ENCODE results near the gene NOTCH2. TPM values are rescaled to one million over a fixed set of nuclear protein-coding genes. Genes with fewer than 3 reads are reported as not detected.
"Not testable (repeated sequence)": the region's sequence is repeated elsewhere in the genome, so short reads cannot be mapped to it uniquely, and the experiment has no call there.

The NOTCH2 gene
- total RNA-seq, 1 donor from 2014 or later, result 3.5 TPM

GRCh38 chr1:119981496-119981895 lies 88.0 kb downstream of the NOTCH2 start:
- Mint-ChIP-seq H3K27me3 (ENCODE audit: unreplicated experiment) (no peaks in the 10 kb centered on the region), H3K9me3 (ENCODE audit: unreplicated experiment) (no peaks in the 10 kb centered on the region), H3K4me3 (ENCODE audit: unreplicated experiment) (no peak overlapping the region), H3K4me1 (ENCODE audit: low read depth, unreplicated experiment) (no peaks in the 10 kb centered on the region), H3K36me3 (ENCODE audit: unreplicated experiment) (no peaks in the 10 kb centered on the region), H3K27ac (ENCODE audit: unreplicated experiment) (no peak overlapping the region)
- DNase-seq, result no peak
- no peak for TF ChIP-seq CTCF (IDR thresholded peaks at IDR 0.05; ENCODE audit: partially characterized antibody, unreplicated experiment)

- no peak overlapping the region for H3K27ac Mint-ChIP-seq (ENCODE audit: unreplicated experiment)
- no peaks in the 10 kb centered on the region for H3K27me3 Mint-ChIP-seq (ENCODE audit: unreplicated experiment)
Measured at GRCh38 chr1:119978018-119978505, 91.4 kb downstream of the NOTCH2 start.

GRCh38 chr1:119977113-119977736 lies 92.2 kb downstream of the NOTCH2 start:
- not testable (repeated sequence) for DNase-seq; H3K27ac Mint-ChIP-seq (ENCODE audit: unreplicated experiment); H3K9me3 Mint-ChIP-seq (ENCODE audit: unreplicated experiment); H3K4me1 Mint-ChIP-seq (ENCODE audit: low read depth, unreplicated experiment); H3K27me3 Mint-ChIP-seq (ENCODE audit: unreplicated experiment); H3K4me3 Mint-ChIP-seq (ENCODE audit: unreplicated experiment); H3K36me3 Mint-ChIP-seq (ENCODE audit: unreplicated experiment)

More at GRCh38 chr1:119978018-119978505, 91.4 kb downstream of the NOTCH2 start:
- DNase-seq, result no peak
- Mint-ChIP-seq H3K36me3 (ENCODE audit: unreplicated experiment) (no peaks in the 10 kb centered on the region), H3K9me3 (ENCODE audit: unreplicated experiment) (no peaks in the 10 kb centered on the region), H3K4me3 (ENCODE audit: unreplicated experiment) (no peak overlapping the region), H3K4me1 (ENCODE audit: low read depth, unreplicated experiment) (no peaks in the 10 kb centered on the region)
- TF ChIP-seq CTCF (IDR thresholded peaks at IDR 0.05; ENCODE audit: partially characterized antibody, unreplicated experiment), result no peak

- DNase-seq; H3K9me3 Mint-ChIP-seq (ENCODE audit: unreplicated experiment); H3K4me3 Mint-ChIP-seq (ENCODE audit: unreplicated experiment); H3K36me3 Mint-ChIP-seq (ENCODE audit: unreplicated experiment); H3K4me1 Mint-ChIP-seq (ENCODE audit: low read depth, unreplicated experiment); H3K27ac Mint-ChIP-seq (ENCODE audit: unreplicated experiment); H3K27me3 Mint-ChIP-seq (ENCODE audit: unreplicated experiment): not testable (repeated sequence)
Measured at GRCh38 chr1:119975582-119976254, 93.7 kb downstream of the NOTCH2 start.

GRCh38 chr1:119975006-119975405 lies 94.5 kb downstream of the NOTCH2 start:
- no peaks in the 10 kb centered on the region for H3K9me3 Mint-ChIP-seq (ENCODE audit: unreplicated experiment)
- H3K4me1 Mint-ChIP-seq (ENCODE audit: low read depth, unreplicated experiment), result no peaks in the 10 kb centered on the region
- H3K27ac Mint-ChIP-seq (ENCODE audit: unreplicated experiment), result no peak overlapping the region
- no peaks in the 10 kb centered on the region for H3K27me3 Mint-ChIP-seq (ENCODE audit: unreplicated experiment)
- H3K36me3 Mint-ChIP-seq (ENCODE audit: unreplicated experiment), result no peaks in the 10 kb centered on the region
- no peak for TF ChIP-seq CTCF (IDR thresholded peaks at IDR 0.05; ENCODE audit: partially characterized antibody, unreplicated experiment)
- DNase-seq, result no peak
- no peak overlapping the region for H3K4me3 Mint-ChIP-seq (ENCODE audit: unreplicated experiment)

- no peaks in the 10 kb centered on the region for H3K36me3 Mint-ChIP-seq (ENCODE audit: unreplicated experiment)
- no peaks in the 10 kb centered on the region for H3K27me3 Mint-ChIP-seq (ENCODE audit: unreplicated experiment)
- no peak overlapping the region for H3K27ac Mint-ChIP-seq (ENCODE audit: unreplicated experiment)
- H3K9me3 Mint-ChIP-seq (ENCODE audit: unreplicated experiment), result no peaks in the 10 kb centered on the region
- H3K4me3 Mint-ChIP-seq (ENCODE audit: unreplicated experiment), result no peak overlapping the region
- DNase-seq, result no peak
- no peak for TF ChIP-seq CTCF (IDR thresholded peaks at IDR 0.05; ENCODE audit: partially characterized antibody, unreplicated experiment)
- H3K4me1 Mint-ChIP-seq (ENCODE audit: low read depth, unreplicated experiment), result no peaks in the 10 kb centered on the region
Measured at GRCh38 chr1:119974013-119974412, 95.4 kb downstream of the NOTCH2 start.

Data from glutamatergic neuron (in vitro differentiated cells).